ENCODE measurements around the gene GLO1.
A peak's percentile ranks its signal among the peaks of the same experiment; 100 is the strongest.

GLO1 gene

DNA sequence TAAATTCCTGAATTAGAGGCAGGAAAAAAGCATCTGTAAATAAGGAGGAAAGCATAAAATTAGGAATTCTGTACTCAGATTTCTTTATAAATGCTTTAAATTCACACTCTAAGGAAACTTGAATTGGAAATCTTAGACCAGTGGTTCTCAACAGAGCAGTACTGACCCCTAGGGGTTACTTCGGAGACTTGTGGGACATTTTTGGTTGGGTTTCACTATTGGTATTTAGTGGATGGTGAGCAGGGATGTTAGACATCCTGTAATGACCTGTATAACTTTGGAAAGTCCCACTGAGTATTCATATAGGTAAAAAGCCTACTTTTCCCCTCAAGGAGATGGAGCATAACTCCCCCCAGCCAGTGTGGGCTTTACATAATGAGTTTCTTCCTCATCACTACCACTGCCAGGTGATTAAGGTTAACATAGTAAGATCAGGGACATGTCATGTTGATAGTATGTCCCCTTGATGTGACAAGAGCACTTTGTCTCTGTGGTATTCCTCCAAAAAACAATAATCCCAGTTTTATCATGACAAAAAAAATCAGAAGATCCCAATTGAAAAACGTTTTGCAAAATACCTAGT, 31.0 kb downstream of the GLO1 start:
- DNase-seq (ENCODE audit: low spot score): peak; percentile 64

DNA sequence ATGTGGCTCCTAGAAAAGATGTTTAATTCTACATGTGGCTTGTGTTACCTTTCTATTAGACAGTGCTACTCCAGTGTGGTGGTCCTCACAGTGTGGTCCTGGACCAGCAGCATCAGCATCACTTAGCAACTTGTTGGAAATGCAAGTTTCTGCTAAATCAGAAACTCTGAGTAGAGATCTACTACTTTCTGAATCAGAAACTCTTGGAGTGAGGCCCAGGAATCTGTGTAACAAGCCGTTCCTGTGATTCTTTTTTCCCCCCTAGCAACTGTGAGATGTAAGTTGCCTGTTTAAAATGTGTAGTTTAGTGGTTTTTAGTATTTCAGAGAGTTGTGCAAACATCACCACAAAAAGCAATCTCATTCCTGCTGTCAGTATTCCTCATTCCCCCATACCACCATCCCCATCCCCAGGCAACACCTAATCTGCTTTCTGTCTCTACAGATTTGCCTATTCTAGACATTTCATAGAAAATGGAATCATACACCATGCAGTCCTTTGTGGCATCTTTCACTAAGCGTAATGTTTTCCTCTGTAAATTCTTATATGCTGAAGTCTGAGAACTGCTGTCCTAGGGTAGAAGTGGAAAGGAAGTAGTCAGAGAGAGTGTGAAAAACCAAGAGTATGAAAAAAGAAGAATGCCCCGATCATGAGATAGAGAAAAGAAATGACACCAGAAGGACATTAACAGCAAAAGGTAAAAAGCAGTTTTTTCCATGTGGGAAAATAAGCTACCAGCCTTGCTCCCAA, 44.4 kb downstream of the GLO1 start:
- no peak for DNase-seq (ENCODE audit: low spot score)

DNA sequence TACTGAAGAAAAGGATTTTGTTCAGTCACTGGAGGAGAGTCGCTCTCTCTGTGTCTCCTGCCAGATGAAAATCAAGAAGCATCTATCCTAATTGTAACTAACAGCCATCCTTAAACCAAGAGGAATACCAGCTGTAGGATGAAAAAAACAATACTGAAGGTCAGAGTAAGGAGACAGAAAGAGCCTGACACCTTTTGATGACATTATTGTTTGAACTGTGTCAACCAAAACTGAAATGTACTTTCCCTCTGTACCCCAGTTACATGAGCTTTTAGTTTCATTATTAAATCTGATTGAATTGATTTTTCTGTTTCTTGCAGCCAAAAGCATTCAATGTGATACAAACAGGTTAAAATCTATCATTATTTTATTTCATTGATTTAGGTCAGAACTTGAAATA, 46.0 kb downstream of the GLO1 start:
- DNase-seq (ENCODE audit: low spot score): no peak

DNA sequence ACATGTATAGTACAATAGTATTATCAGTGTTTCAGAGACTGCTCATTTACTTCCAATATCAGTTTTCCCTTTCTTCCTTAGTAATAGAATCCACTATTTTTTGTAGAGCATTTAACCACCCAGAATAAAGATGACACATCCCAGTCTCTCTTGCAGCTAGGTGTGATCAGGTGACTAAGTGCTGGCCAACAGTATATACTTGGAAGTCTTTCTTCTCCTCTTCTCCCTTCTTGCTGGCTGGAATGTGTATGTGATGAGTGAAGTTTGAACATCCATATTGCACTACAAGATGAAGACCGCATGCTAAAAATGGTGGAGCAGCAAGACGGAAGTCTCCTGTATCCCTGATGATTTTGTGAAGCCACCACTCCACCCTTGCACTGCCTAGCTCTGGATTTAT, 48.7 kb downstream of the GLO1 start:
- no peak for DNase-seq (ENCODE audit: low spot score)

DNA sequence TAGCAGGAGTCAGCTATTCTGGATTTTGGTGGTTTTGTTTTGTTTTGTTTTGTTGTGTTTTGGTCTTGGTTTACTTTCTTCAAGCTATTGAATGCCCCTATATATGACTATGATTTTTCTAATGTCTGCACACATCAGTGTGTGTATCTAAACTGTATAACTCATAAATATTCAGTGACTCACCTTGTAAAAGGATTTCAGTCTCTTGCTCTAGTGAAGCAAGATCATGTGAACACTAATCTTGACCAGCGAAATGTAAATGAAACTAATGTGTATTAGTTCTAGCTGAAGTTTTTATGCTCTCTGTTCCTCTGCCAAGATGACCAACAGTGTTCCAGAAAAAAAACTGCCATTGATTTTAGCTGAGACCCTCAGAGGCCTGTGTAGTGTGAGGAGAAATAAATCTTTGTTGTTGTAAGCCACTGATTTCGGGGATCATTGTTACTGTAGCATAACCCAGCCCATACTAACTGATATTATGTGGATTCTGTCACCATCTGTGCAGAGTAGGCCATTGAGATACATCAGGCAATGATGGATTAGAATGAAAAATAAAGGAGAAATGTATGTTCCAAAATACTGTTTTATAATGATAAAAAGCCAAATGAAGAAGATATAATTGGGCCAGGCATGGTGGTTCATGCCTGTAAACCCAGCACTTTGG, 51.7 kb downstream of the GLO1 start:
- DNase-seq (ENCODE audit: low spot score): no peak

- DNase-seq (ENCODE audit: low spot score): no peak
Observed at GRCh38 chr6:38650207-38650752, 52.7 kb downstream of the GLO1 start.

- no peak for DNase-seq (ENCODE audit: low spot score)
Observed at GRCh38 chr6:38649744-38650143, 53.2 kb downstream of the GLO1 start.

DNA sequence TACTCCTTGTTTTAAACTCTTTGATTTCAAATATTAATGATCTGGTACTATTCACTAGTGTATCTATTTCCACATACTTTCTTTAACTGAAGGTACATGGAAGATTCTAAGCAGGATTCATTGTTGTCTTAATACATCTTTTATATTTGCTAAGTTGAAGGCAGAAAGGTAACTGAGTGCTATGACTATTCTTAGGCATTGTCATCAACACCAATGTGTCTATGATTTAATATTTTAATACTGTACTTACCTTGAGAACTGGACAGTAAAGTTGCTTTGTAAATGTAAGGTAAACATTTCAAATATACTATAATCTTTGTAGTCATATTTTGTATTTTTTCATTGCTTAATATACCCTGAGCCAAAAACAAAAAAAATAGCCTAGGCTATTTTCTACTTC, 54.3 kb downstream of the GLO1 start:
- no peak for DNase-seq (ENCODE audit: low spot score)

GRCh38 chr6:38646166-38646878, 56.6 kb downstream of the GLO1 start:
- no peak for DNase-seq (ENCODE audit: low spot score)

- no peak for DNase-seq (ENCODE audit: low spot score)
Observed at GRCh38 chr6:38644951-38645350, 58.0 kb downstream of the GLO1 start.

- no peak for DNase-seq (ENCODE audit: low spot score)
Observed at GRCh38 chr6:38640216-38640909, 62.6 kb downstream of the GLO1 start.

- peak; percentile 94 for DNase-seq (ENCODE audit: low spot score)
Observed at GRCh38 chr6:38639498-38640215, 63.3 kb downstream of the GLO1 start, which contains the start of gene BTBD9. Gene BTBD9 (minus strand): TSS chr6:38639929.

- no peak for DNase-seq (ENCODE audit: low spot score)
Observed at GRCh38 chr6:38638941-38639497, 63.9 kb downstream of the GLO1 start.

- DNase-seq (ENCODE audit: low spot score): no peak
Observed at GRCh38 chr6:38637756-38638155, 65.2 kb downstream of the GLO1 start.

DNA sequence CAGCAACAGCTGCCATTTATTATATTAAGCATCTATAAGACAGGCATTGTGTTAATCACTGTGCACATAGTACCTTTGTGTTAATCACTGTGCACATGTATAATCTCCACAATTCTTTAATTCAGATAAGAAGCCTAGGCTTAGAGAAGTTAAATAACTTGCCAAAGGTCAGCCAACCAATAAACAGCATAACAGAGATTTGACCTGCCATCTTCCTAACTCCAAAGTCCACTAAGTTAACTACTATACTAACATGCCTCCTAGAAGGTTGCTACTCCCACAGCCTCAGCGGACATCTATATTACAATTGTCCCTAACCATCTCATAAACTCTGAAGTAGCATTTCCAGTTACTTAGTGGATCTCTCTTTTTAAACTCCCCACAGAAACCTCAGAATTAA, 66.9 kb downstream of the GLO1 start:
- DNase-seq (ENCODE audit: low spot score): no peak

DNA sequence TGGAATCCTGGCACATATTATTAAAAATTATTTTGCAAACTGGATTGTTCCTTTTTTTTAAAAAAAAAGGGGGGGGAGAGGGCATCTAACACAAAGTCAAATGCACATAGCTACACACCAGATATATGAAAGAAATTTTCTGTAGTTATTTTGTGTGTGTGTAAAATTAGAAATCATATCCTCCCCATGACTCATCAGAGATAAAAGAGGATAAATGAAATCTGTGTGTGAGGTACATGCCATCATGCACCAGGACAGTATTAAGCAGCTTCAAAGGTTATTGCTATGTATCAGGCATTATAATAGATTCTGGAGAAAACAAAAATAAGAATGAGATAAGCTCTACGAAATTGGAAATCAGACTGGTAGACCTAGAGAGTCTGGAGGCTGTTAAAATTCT, 68.4 kb downstream of the GLO1 start:
- DNase-seq (ENCODE audit: low spot score): no peak

DNA sequence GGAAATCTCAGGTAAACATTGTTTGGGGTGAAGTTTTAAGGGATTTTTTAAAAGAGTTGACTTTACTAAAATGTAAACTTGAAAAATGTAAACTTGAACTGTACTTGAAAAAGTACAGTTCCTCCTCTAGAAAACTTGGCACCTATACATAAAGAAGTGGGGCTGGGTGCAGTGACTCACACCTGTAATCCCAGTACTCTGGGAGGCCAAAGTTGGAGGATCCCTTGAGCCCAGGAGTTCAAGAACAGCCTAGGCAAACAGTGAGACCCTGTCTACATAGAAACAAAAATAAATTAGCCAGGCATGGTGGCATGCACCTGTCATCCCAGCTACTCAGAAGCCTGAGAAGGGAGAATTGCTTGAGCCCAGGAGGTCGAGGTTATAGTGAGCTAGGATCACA, 70.5 kb downstream of the GLO1 start:
- no peak for DNase-seq (ENCODE audit: low spot score)

GRCh38 chr6:38631186-38631783, 71.7 kb downstream of the GLO1 start:
- DNase-seq (ENCODE audit: low spot score): no peak
